GM18858 (cell line): ENCODE results near the gene TBCC.

ENCODE experiments used
- ATAC-seq: cut with Tn5 transposase; IDR thresholded peaks from one replicate; pipeline ENCODE4 v1.9.1; 2021; ENCODE audit not compliant: unreplicated experiment

TBCC gene

GRCh38 chr6:42698217-42698616 lies 47.7 kb downstream of the TBCC start:
- no peak for ATAC-seq

- ATAC-seq = no peak
These were observed 48.6 kb downstream of the TBCC start for GRCh38 chr6:42697268-42697655.

GRCh38 chr6:42696526-42697267 lies 49.2 kb downstream of the TBCC start:
- ATAC-seq = no peak

- ATAC-seq = no peak
These were observed 51.3 kb downstream of the TBCC start for GRCh38 chr6:42694586-42694985.
